Measurements from ENCODE around the gene RADIL. TPM values are rescaled to one million over a fixed set of nuclear protein-coding genes. Genes with fewer than 3 reads are reported as not detected.
A peak's percentile ranks its signal among the peaks of the same experiment; 100 is the strongest.

The RADIL gene
- total RNA-seq, 2 experiments from 2014 or later, result 0.58 to 0.92 TPM

- Mint-ChIP-seq H3K36me3 (peaks cover 3% of the 10 kb centered on the region), H3K4me1 (no peaks in the 10 kb centered on the region), H3K27ac (no peak overlapping the region), H3K9me3 (no peaks in the 10 kb centered on the region), H3K4me3 (no peak overlapping the region), H3K27me3 (no peaks in the 10 kb centered on the region)
- DNase-seq, result no peak
Observed at GRCh38 chr7:4783762-4784351, 99.7 kb downstream of the RADIL start.

DNA sequence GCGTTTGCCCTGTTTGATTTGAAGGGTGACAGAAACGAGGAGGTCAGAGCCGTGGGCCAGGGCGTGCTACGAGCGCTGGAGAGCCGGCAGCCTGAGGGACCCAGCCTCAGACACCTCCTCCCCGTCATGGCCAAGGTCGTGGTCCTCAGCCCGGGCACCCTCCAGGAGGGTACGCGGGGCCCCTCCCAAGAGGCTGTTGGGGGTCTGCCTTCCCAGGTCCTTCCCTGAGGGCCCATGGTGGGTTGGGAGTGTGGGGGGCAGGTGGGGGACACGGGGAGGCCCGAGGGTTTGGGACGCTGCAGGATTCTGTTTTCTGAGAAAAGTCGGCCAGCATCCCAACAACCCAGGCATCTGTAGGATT lies 100.2 kb downstream of the RADIL start:
- Mint-ChIP-seq H3K27me3 (no peaks in the 10 kb centered on the region), H3K4me3 (no peak overlapping the region), H3K36me3 (peaks cover 6% of the 10 kb centered on the region), H3K9me3 (no peaks in the 10 kb centered on the region), H3K27ac (no peak overlapping the region), H3K4me1 (peaks cover 2% of the 10 kb centered on the region)
- no peak for DNase-seq

DNA sequence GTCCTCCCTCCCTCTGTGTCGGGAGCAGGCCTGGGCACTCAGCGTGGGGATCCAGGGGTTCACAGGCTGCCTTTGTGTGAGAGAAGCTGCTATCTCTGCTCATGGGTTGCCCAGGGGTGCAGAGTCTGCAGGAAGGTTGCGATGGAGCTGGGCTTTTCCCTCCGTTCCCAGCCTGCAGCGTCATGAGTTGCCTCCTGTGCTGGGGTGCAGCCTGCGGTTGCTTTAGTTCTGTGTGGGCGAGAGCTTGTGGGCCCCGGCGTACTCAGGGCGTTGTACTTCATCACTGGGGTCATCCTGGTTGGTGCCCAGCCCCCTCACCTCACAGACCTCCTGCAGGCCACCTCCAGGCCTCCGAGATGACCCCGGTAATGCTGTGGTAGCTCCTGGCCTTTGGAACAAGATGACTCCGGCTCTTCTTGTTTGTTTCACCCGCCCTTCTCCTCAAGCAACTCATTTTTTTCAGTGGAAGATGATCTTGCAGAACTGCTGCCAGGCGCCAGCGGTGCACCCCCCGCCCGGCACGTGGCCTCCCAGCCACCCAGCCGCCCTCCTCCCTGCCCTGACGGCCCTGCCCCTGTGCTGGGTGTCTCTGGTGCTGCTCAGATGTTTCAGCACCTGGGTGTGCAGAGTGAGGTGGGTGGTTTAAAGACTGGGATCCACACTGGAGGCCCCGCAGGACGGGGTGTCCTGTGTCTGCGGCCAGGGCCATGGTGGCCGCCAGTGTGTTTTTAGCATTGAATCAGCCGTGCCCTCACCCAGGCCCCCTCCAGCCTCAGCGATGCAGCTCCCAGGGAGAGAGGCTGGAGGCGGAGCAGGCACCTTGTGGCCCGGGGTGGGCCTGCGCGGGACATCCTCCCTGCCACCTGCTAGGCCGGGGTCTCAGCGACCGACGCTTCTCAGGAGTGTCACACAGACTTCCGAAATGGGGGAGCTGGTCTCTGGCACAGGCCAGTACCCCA lies 100.9 kb downstream of the RADIL start:
- H3K9me3 Mint-ChIP-seq, result no peaks in the 10 kb centered on the region

DNA sequence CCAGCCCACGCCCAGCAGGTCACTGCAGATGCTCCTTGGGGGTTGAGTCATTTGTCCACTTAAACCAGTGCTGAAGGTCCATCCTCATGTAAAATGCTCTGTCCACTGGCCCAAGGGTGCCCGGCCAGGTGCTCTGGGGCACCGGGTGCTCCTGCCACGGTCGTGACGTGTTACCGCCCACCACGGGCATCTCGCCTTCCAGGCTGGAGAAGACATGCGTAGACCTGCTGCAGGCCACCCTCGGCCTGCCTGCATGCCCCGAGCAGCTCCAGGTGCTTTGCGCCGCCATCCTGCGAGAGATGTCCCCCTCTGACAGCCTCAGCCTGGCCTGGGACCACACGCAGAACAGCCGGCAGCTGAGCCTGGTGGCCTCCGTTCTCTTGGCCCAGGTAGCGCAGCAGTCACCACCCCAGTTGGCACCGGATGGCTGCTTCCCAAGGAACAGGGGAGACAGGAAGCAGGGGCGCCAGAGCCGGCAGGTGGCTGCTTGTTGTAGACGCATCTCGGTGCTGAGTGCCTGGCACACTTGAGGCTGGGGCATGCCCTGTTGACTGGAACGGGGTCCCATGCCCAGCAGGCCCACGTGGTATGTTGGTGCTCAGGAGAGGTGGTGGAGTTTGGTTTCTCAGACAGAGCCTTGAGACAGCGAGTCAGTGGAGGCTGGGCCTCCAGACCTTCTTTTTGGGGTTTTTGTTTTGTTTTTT lies 102.0 kb downstream of the RADIL start:
- no peak overlapping the region for H3K27ac Mint-ChIP-seq
- no peaks in the 10 kb centered on the region for H3K9me3 Mint-ChIP-seq
- no peaks in the 10 kb centered on the region for H3K27me3 Mint-ChIP-seq
- H3K4me1 Mint-ChIP-seq, result peaks cover 16% of the 10 kb centered on the region
- DNase-seq, result no peak
- no peak overlapping the region for H3K4me3 Mint-ChIP-seq
- H3K36me3 Mint-ChIP-seq, result peaks cover 11% of the 10 kb centered on the region

More for the DNA sequence above, 100.9 kb downstream of the RADIL start:
- Mint-ChIP-seq H3K4me1 (peaks cover 7% of the 10 kb centered on the region), H3K27me3 (no peaks in the 10 kb centered on the region), H3K4me3 (no peak overlapping the region), H3K36me3 (peaks cover 5% of the 10 kb centered on the region), H3K27ac (no peak overlapping the region)
- DNase-seq, result no peak

DNA sequence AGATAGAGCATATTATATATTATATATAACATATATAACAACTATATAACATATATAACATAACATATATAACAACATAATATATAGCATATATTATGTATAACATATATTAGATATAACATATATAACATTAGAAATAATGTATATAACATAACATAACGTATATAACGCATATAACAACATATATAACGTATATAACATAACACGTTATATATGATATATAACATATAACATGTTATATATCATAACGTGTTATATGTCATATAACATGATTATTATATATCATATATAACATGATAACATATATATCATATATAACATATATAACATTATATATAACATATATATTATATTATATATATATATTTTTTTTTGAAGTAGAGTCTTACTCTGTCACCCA lies 104.4 kb downstream of the RADIL start:
- peaks cover 19% of the 10 kb centered on the region for H3K36me3 Mint-ChIP-seq
- H3K9me3 Mint-ChIP-seq, result no peaks in the 10 kb centered on the region
- no peak overlapping the region for H3K4me3 Mint-ChIP-seq
- H3K27me3 Mint-ChIP-seq, result no peaks in the 10 kb centered on the region
- H3K4me1 Mint-ChIP-seq, result peaks cover 28% of the 10 kb centered on the region
- DNase-seq, result no peak
- H3K27ac Mint-ChIP-seq, result no peak overlapping the region

- Mint-ChIP-seq H3K27ac (peak overlapping the region; percentile 97), H3K4me1 (peaks cover 32% of the 10 kb centered on the region), H3K4me3 (peak overlapping the region; percentile 99), H3K27me3 (no peaks in the 10 kb centered on the region), H3K9me3 (no peaks in the 10 kb centered on the region), H3K36me3 (peaks cover 19% of the 10 kb centered on the region)
- peak; percentile 37 for DNase-seq
Observed at GRCh38 chr7:4775848-4776623, 107.5 kb downstream of the RADIL start.

DNA sequence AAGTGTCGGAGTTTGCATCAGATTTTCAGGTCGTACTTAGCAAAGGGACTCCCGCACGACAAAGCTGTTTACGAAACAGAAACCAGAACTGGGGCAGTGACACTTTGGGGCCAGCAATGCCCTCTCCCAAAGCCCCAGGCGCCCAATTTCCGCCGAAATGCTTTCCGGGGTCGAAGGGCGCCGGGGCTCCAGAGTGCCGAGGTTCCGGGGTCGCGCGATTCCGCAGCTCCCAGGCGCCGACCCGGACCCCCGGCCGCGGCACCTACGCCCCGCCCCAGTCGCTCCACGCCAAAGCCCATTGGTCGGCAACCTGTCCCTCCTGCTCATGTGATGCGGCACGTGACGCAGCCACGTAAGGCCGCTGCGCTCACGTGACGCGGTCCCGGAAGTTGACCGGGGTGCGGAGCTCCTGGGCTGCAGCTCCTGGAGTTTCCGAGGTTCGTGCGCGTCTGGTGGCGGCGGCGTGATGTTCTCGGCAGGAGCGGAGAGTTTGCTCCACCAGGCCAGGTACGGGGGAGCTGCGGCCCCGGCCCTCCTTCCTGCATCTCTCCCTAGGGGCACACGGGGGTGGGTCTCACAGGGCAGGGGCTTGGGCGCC lies 108.2 kb downstream of the RADIL start, which contains the start of gene AP5Z1:
TSS of gene AP5Z1 (plus strand) at position 374 of the 598 bp plus-strand sequence. CDS start at position 467, 93 bp downstream.
- H3K36me3 Mint-ChIP-seq, result peaks cover 19% of the 10 kb centered on the region
- H3K27ac Mint-ChIP-seq, result peak within 1 kb of the TSS; percentile 97

DNA sequence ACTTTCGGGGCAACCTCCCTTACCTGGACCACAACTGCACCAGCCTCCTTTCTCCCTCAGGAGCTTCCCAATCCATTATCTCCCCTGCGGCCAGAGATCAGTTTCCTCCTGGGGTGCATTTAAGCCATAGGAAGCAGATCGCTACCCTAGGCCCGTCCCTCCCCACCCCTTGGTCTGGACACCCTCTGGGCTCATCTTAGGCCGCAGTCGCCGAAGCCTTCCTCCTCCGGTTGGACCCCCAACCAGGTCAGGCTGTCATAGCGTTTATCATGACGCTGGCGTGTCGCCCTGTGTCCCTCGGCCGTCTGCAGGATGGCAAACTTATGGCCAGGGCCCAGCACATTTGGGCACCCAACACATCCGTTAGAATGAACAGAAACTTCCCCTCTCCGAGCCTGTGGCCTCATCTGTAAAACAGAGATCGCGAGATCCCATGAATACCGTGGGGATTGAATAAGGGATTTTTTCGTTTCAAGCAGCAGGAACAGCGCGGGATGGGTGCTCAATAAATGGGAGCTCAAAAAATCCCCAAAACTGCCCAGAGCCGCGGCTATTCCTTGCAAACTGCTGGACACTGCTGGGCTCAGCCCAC lies 108.8 kb downstream of the RADIL start:
- Mint-ChIP-seq H3K36me3 (peaks cover 19% of the 10 kb centered on the region), H3K9me3 (no peaks in the 10 kb centered on the region), H3K4me1 (peaks cover 36% of the 10 kb centered on the region), H3K4me3 (peak overlapping the region; percentile 99), H3K27me3 (no peaks in the 10 kb centered on the region), H3K27ac (peak overlapping the region; percentile 97)
- DNase-seq, result no peak

More for the DNA sequence above, 108.2 kb downstream of the RADIL start, which contains the start of gene AP5Z1:
- peak within 1 kb of the TSS; percentile 99 for H3K4me3 Mint-ChIP-seq
- no peaks in the 10 kb centered on the region for H3K9me3 Mint-ChIP-seq
- H3K4me1 Mint-ChIP-seq, result peaks cover 35% of the 10 kb centered on the region
- H3K27me3 Mint-ChIP-seq, result no peaks in the 10 kb centered on the region
- peak; percentile 98 for DNase-seq

DNA sequence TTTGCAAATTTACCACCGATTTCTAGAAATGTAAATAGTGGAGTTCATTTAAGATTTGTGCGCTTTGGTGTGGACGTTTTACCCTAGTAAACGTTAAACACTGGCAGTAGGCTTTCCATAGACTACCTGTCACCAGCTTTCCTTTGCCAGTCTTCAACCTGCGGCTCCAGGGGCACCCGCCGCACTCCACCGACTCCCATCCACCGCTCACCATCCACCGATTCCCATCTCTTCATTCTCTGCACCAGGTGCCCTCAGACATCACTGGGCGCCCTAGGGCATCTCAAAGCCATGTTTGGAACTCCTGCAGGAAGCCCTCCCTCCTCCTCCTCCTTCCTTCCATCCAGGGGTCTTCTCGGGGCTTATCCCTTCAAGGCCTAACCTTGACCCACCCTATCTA lies 109.5 kb downstream of the RADIL start:
- peaks cover 19% of the 10 kb centered on the region for H3K36me3 Mint-ChIP-seq
- H3K4me3 Mint-ChIP-seq, result peak overlapping the region; percentile 99
- H3K27me3 Mint-ChIP-seq, result no peaks in the 10 kb centered on the region
- DNase-seq, result no peak
- H3K4me1 Mint-ChIP-seq, result peaks cover 41% of the 10 kb centered on the region
- H3K9me3 Mint-ChIP-seq, result no peaks in the 10 kb centered on the region
- peak overlapping the region; percentile 97 for H3K27ac Mint-ChIP-seq

DNA sequence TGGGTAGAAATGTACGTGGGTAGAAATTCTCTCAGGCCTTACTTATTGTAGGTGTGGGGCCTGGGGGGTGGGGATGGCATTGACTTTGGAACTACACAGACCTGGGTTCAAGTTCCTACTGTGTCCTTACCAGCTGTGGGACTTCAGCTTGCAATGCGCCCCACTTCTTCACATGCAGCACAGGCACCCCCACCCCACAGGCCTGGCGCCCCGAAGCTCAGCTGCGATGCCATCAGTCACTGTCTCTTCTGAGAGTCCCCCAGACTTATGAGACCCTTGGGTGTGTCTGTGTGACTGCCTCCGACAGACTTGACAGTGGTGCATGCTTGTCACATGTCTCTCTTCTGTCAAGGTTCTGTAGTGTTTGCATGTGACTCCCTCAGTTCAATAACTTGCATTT lies 111.2 kb downstream of the RADIL start:
- peaks cover 14% of the 10 kb centered on the region for H3K36me3 Mint-ChIP-seq
- H3K4me1 Mint-ChIP-seq, result peaks cover 30% of the 10 kb centered on the region
- no peak for DNase-seq
- no peak overlapping the region for H3K27ac Mint-ChIP-seq
- no peaks in the 10 kb centered on the region for H3K27me3 Mint-ChIP-seq
- no peak overlapping the region for H3K4me3 Mint-ChIP-seq
- H3K9me3 Mint-ChIP-seq, result no peaks in the 10 kb centered on the region

- H3K4me3 Mint-ChIP-seq, result no peak overlapping the region
Observed at GRCh38 chr7:4771737-4772136, 111.8 kb downstream of the RADIL start.

DNA sequence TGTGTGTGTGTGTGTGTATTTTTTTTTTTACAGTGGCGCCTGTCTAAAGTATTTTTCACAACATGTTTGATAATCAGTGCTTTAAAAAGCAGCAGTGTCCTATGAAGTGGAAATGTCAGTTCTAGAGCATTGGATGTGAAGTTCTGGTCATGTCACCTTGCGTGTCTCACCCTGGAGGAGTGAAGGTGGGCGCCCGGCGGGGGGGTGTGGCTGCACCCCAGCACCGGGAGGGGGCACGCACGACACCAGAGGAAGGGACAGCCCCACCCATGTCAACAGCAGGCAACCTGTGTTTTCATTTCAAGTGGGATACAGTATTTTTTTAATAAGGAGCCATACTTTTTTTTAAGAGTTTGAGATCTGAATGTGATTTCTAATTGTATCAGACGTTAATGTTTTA lies 112.6 kb downstream of the RADIL start:
- Mint-ChIP-seq H3K27ac (peak overlapping the region; percentile 61), H3K4me3 (no peak overlapping the region), H3K36me3 (peaks cover 3% of the 10 kb centered on the region), H3K4me1 (peaks cover 23% of the 10 kb centered on the region), H3K27me3 (no peaks in the 10 kb centered on the region), H3K9me3 (no peaks in the 10 kb centered on the region)
- DNase-seq, result no peak

More at GRCh38 chr7:4771737-4772136, 111.8 kb downstream of the RADIL start:
- peaks cover 26% of the 10 kb centered on the region for H3K4me1 Mint-ChIP-seq
- no peaks in the 10 kb centered on the region for H3K9me3 Mint-ChIP-seq
- DNase-seq, result no peak
- no peaks in the 10 kb centered on the region for H3K27me3 Mint-ChIP-seq
- H3K27ac Mint-ChIP-seq, result no peak overlapping the region
- H3K36me3 Mint-ChIP-seq, result peaks cover 10% of the 10 kb centered on the region

- Mint-ChIP-seq H3K27me3 (no peaks in the 10 kb centered on the region), H3K36me3 (peaks cover 1% of the 10 kb centered on the region), H3K4me3 (no peak overlapping the region), H3K9me3 (no peaks in the 10 kb centered on the region), H3K27ac (peak overlapping the region; percentile 3), H3K4me1 (peaks cover 20% of the 10 kb centered on the region)
- no peak for DNase-seq
Observed at GRCh38 chr7:4769761-4770160, 113.8 kb downstream of the RADIL start.

Data from activated naive CD8-positive, alpha-beta T cell treated with anti-CD3 and anti-CD28 coated beads for 36 hours (primary cell).